ENCODE measurements around the gene FBLN2. TPM values are rescaled to one million over a fixed set of nuclear protein-coding genes. Genes with fewer than 3 reads are reported as not detected.

Gene FBLN2
- total RNA-seq, 2 donors from 2014 or later: not detected

- no peaks in the 10 kb centered on the region for H3K27me3 Mint-ChIP-seq
- no peak for ATAC-seq
- H3K4me3 Mint-ChIP-seq: no peak overlapping the region
- peaks cover 4% of the 10 kb centered on the region for H3K9me3 Mint-ChIP-seq
- H3K27ac Mint-ChIP-seq: no peak overlapping the region
- H3K4me1 Mint-ChIP-seq (ENCODE audit: low read depth in 2 of 2): peaks cover 7 to 12% of the 10 kb centered on the region in 2 donors
- no peak for DNase-seq (ENCODE audit: low spot score)
- no peaks in the 10 kb centered on the region for H3K36me3 Mint-ChIP-seq
These were observed 68.3 kb downstream of the FBLN2 start for GRCh38 chr3:13617097-13617738.

DNA sequence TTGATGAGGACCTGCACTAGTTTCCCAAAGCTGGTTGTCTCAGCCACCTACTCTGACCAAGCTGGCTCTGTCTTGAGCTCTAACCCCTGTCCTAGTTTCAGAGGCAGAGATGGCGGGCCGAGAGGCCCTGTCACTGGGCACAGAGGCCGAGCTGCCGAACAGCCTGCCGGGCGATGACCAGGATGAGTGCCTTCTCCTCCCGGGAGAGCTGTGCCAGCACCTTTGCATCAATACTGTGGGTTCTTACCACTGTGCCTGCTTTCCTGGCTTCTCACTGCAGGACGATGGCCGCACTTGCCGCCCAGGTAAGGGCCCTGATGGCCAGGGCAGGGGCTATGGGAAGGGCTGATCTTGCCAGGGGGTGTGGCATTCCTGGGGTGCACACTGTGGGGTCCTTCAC is 69.1 kb downstream of the FBLN2 start:
- no peaks in the 10 kb centered on the region for H3K36me3 Mint-ChIP-seq
- ATAC-seq (no peak), DNase-seq (ENCODE audit: low spot score) (no peak)
- no peaks in the 10 kb centered on the region for H3K27me3 Mint-ChIP-seq
- peaks cover 4% of the 10 kb centered on the region for H3K9me3 Mint-ChIP-seq
- H3K27ac Mint-ChIP-seq: no peak overlapping the region
- peaks cover 11 to 16% of the 10 kb centered on the region in 2 donors for H3K4me1 Mint-ChIP-seq (ENCODE audit: low read depth in 2 of 2)
- no peak overlapping the region for H3K4me3 Mint-ChIP-seq

- DNase-seq (ENCODE audit: low spot score): no peak
- H3K4me1 Mint-ChIP-seq (ENCODE audit: low read depth in 2 of 2): peaks cover 14 to 16% of the 10 kb centered on the region in 2 donors
- no peaks in the 10 kb centered on the region for H3K27me3 Mint-ChIP-seq
- ATAC-seq: no peak
- H3K9me3 Mint-ChIP-seq: peaks cover 4% of the 10 kb centered on the region
- H3K4me3 Mint-ChIP-seq: no peak overlapping the region
- H3K27ac Mint-ChIP-seq: no peak overlapping the region
- H3K36me3 Mint-ChIP-seq: no peaks in the 10 kb centered on the region
These were observed 69.9 kb downstream of the FBLN2 start for GRCh38 chr3:13618836-13619235.

DNA sequence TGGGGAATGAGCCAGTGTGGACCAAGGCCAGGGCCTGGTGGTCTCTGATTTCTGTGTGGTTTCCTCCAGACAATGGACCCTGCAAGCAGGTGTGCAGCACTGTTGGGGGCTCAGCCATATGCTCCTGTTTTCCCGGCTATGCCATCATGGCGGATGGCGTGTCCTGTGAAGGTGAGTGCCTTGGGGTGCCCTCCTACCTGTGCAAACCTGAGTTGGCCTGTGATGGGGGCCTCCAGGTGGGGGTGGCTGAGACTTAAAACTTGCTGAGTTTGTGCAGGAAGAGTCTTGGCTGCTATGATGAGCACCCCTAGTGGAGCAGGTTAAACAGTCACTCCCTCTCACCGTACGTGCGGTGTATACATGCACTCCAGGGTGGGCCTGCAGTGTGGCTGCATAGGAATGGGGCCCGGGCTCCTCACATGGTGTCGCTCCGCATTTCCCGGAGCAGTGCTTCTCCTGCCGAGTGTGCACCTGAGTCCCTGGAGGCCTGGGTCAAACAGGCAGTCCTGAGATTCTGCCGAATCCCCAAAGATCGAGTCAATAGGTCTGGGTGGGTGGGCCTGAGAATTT is 70.8 kb downstream of the FBLN2 start:
- Mint-ChIP-seq H3K4me3 (no peak overlapping the region), H3K27me3 (no peaks in the 10 kb centered on the region), H3K27ac (no peak overlapping the region), H3K9me3 (peaks cover under 1% of the 10 kb centered on the region), H3K4me1 (ENCODE audit: low read depth in 2 of 2) (peaks cover 14 to 16% of the 10 kb centered on the region in 2 donors), H3K36me3 (no peaks in the 10 kb centered on the region)
- peak; percentile 49 for DNase-seq (ENCODE audit: low spot score)
- no peak for ATAC-seq

DNA sequence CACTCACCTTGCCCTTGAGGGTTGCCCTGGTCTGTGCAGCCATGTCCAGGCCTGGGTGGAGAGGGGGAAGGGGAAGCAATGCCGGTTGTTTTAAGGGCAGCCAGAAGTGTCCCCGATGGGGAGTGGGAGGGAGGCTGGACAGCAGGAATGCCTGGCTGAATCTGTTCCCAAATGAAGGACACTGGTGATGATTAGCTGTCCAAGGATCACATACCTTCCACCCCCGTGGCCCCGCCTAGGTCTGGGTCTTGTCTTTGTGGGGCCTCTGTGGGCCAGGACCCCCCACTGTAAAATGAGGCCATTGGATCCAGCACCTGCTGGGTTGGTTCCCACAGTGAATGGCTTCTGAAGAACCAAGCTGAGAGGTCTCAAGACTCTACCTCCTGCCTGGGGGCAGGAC is 71.4 kb downstream of the FBLN2 start:
- H3K27me3 Mint-ChIP-seq: no peaks in the 10 kb centered on the region
- ATAC-seq (no peak), DNase-seq (ENCODE audit: low spot score) (no peak)
- no peaks in the 10 kb centered on the region for H3K36me3 Mint-ChIP-seq
- H3K9me3 Mint-ChIP-seq: no peaks in the 10 kb centered on the region
- H3K4me3 Mint-ChIP-seq: no peak overlapping the region
- peak overlapping the region in 1 of 2 donors; percentile 35 for H3K27ac Mint-ChIP-seq
- H3K4me1 Mint-ChIP-seq (ENCODE audit: low read depth in 2 of 2): peaks cover 14 to 16% of the 10 kb centered on the region in 2 donors

DNA sequence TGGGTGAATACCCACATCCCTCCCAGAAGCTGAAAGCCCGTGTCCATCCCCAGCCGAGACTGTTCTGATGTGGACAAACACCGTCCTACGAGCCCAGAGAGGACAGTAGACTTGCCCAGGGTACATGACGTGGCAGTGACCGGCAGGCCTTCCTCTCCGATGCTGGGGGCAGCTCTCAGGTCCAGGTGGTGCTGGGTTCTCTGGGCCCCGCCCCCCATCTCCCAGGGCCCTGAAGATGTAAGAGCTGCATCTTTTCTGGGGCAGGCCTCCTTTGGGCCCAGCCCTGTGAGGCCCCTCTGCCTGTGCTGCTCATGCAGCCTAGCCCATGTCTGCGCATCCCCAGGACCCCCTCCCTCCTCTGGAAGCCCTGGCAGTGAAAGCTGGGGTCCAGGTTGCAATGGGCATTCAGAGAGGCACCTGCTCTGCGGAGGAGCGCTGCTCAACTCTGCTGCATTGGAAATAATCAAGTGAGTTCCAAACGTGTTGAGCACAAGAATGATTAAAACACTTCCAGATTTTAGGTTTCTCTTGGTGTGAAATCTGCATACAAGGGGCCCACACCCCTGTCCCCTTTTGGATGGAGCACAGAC is 71.9 kb downstream of the FBLN2 start:
- no peak for ATAC-seq
- H3K27ac Mint-ChIP-seq: peak overlapping the region; percentile 35 to 77
- peaks cover 14 to 16% of the 10 kb centered on the region in 2 donors for H3K4me1 Mint-ChIP-seq (ENCODE audit: low read depth in 2 of 2)
- no peak for DNase-seq (ENCODE audit: low spot score)
- H3K4me3 Mint-ChIP-seq: no peak overlapping the region
- no peaks in the 10 kb centered on the region for H3K27me3 Mint-ChIP-seq
- H3K9me3 Mint-ChIP-seq: no peaks in the 10 kb centered on the region
- H3K36me3 Mint-ChIP-seq: no peaks in the 10 kb centered on the region

DNA sequence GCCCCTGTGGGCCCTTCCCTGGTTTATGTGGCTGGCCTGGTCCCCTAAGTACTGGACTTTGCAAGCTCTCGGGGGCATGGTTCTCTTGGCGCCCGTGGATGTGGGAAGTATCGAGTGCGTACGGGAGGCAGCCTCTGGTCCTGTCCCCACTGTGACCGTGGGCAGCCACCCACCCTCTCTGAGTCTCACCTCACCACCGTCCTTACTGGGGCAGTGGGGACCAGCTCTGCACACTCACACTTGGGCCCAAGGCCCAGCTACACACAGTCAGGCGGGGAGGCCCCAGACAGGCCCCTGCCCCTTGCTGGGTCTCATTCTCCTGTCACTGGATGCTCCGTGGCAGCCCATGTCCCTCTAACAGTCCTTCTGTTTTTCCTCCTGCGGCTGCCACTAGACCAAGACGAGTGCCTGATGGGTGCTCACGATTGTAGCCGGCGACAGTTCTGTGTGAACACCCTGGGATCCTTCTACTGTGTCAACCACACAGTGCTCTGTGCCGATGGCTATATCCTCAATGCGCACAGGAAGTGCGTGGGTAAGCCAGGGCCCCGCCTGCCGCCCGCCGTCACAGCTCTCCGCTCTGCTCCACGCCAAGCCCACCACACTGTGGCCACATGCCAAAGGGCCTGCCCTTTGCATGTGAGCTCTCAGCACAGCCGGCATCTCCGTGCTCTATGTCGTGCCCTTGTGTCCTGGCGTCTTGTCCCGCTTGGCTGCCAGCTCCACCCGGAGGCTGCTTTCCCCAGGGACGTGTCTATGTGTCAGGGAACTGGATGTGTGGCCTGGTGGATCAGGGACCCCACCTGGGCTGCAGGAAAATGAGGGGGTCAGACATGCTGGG is 72.7 kb downstream of the FBLN2 start:
- Mint-ChIP-seq H3K27ac (peak overlapping the region; percentile 77 to 91), H3K36me3 (no peaks in the 10 kb centered on the region), H3K9me3 (no peaks in the 10 kb centered on the region), H3K4me3 (peak overlapping the region; percentile 84), H3K4me1 (ENCODE audit: low read depth in 2 of 2) (peaks cover 14 to 16% of the 10 kb centered on the region in 2 donors), H3K27me3 (no peaks in the 10 kb centered on the region)
- ATAC-seq (peak; percentile 84 to 92), DNase-seq (ENCODE audit: low spot score) (no peak)

GRCh38 chr3:13622356-13622755 is 73.4 kb downstream of the FBLN2 start:
- DNase-seq (ENCODE audit: low spot score) (no peak), ATAC-seq (no peak)
- Mint-ChIP-seq H3K27ac (no peak overlapping the region), H3K9me3 (no peaks in the 10 kb centered on the region), H3K27me3 (no peaks in the 10 kb centered on the region), H3K4me1 (ENCODE audit: low read depth in 2 of 2) (peaks cover 14 to 16% of the 10 kb centered on the region in 2 donors), H3K36me3 (no peaks in the 10 kb centered on the region), H3K4me3 (no peak overlapping the region)

GRCh38 chr3:13623101-13623654 is 74.3 kb downstream of the FBLN2 start:
- Mint-ChIP-seq H3K36me3 (no peaks in the 10 kb centered on the region), H3K9me3 (no peaks in the 10 kb centered on the region), H3K4me3 (no peak overlapping the region), H3K27me3 (no peaks in the 10 kb centered on the region), H3K27ac (no peak overlapping the region), H3K4me1 (ENCODE audit: low read depth in 2 of 2) (peaks cover 14 to 16% of the 10 kb centered on the region in 2 donors)
- ATAC-seq: no peak
- no peak for DNase-seq (ENCODE audit: low spot score)

GRCh38 chr3:13624021-13624420 is 75.1 kb downstream of the FBLN2 start:
- Mint-ChIP-seq H3K36me3 (no peaks in the 10 kb centered on the region), H3K4me3 (no peak overlapping the region), H3K27me3 (no peaks in the 10 kb centered on the region), H3K4me1 (ENCODE audit: low read depth in 2 of 2) (peaks cover 14 to 16% of the 10 kb centered on the region in 2 donors), H3K9me3 (no peaks in the 10 kb centered on the region), H3K27ac (no peak overlapping the region)
- ATAC-seq: no peak
- DNase-seq (ENCODE audit: low spot score): no peak

- DNase-seq (ENCODE audit: low spot score) (peak; percentile 15), ATAC-seq (no peak)
- Mint-ChIP-seq H3K27me3 (no peaks in the 10 kb centered on the region), H3K36me3 (no peaks in the 10 kb centered on the region), H3K27ac (no peak overlapping the region), H3K4me3 (no peak overlapping the region), H3K9me3 (no peaks in the 10 kb centered on the region), H3K4me1 (ENCODE audit: low read depth in 2 of 2) (peaks cover 14 to 16% of the 10 kb centered on the region in 2 donors)
These were observed 75.8 kb downstream of the FBLN2 start for GRCh38 chr3:13624671-13625125.

GRCh38 chr3:13626396-13626795 is 77.5 kb downstream of the FBLN2 start:
- no peak for ATAC-seq
- Mint-ChIP-seq H3K4me3 (no peak overlapping the region), H3K4me1 (ENCODE audit: low read depth in 2 of 2) (peaks cover 12 to 13% of the 10 kb centered on the region in 2 donors), H3K27ac (no peak overlapping the region), H3K36me3 (no peaks in the 10 kb centered on the region), H3K9me3 (no peaks in the 10 kb centered on the region), H3K27me3 (no peaks in the 10 kb centered on the region)
- peak; percentile 56 for DNase-seq (ENCODE audit: low spot score)

DNA sequence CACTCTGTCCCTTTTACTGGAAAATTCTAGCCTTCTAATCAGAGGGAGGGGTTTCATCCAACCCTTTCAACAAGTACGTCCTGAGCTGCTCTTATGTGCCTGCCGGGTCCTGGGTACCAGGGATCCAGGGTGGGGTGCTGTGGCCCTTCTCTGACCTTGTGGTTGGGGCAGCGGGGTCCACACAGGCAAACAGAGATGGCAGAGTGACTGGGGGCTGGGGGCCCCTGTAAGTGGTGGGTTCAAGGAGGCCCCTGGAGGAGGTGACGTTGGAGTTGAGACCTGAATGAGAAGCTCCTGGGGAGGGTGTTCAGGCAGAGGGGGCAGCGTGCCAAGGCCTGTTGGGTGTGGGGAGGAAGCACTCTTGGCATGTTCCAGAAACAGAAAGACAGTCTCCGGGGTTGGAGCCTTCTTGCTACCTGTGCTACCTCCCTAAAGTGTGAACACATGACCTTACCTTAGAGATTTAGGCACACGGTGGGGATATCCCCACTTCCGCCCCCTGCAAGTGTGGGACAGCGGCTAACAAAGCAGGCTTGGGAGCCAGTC is 78.1 kb downstream of the FBLN2 start:
- no peak for ATAC-seq
- Mint-ChIP-seq H3K9me3 (no peaks in the 10 kb centered on the region), H3K27me3 (no peaks in the 10 kb centered on the region)

More for the DNA sequence above, 78.1 kb downstream of the FBLN2 start:
- DNase-seq (ENCODE audit: low spot score): peak; percentile 28
- Mint-ChIP-seq H3K4me1 (ENCODE audit: low read depth in 2 of 2) (peaks cover 7% of the 10 kb centered on the region in 2 donors), H3K27ac (no peak overlapping the region), H3K36me3 (no peaks in the 10 kb centered on the region), H3K4me3 (no peak overlapping the region)

Measured in natural killer cell treated with Interleukin-12 subunit alpha and Interleukin-12 subunit beta and Interleukin-15 and Interleukin-18, amount 100 ng/mL, for 72 hours (primary cell).